IPS DF 19.7 (cell line): ENCODE measurements around the gene XYLT2.

Source experiments
- DNase-seq: peaks from one replicate; pipeline ENCODE4 v3.0.0-alpha.2; 2013; ENCODE audit warnings: low read depth, low spot score

Gene XYLT2

GRCh38 chr17:50348522-50349242 lies 2.8 kb downstream of the XYLT2 start:
- no peak for DNase-seq

DNA sequence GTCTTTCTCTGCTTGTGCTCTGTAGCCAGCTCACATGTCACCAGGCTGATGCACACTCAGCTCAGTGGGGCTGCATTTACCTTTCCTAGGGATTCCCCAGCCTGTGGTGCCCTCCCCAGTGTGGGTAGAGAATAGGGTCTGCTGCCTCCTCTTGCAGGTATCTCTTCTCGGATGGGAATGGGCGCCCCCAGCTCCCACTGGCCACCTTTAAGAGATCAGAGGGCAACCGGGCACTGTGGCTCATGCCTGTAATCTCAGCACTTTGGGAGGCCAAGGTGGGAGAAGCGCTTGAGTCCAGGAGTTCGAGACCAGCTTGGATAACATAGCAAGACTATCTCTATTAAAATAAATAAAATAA lies 3.3 kb downstream of the XYLT2 start:
- no peak for DNase-seq

GRCh38 chr17:50350733-50351132 lies 4.8 kb downstream of the XYLT2 start:
- DNase-seq: no peak

GRCh38 chr17:50352072-50352692 lies 6.3 kb downstream of the XYLT2 start:
- DNase-seq: no peak

DNA sequence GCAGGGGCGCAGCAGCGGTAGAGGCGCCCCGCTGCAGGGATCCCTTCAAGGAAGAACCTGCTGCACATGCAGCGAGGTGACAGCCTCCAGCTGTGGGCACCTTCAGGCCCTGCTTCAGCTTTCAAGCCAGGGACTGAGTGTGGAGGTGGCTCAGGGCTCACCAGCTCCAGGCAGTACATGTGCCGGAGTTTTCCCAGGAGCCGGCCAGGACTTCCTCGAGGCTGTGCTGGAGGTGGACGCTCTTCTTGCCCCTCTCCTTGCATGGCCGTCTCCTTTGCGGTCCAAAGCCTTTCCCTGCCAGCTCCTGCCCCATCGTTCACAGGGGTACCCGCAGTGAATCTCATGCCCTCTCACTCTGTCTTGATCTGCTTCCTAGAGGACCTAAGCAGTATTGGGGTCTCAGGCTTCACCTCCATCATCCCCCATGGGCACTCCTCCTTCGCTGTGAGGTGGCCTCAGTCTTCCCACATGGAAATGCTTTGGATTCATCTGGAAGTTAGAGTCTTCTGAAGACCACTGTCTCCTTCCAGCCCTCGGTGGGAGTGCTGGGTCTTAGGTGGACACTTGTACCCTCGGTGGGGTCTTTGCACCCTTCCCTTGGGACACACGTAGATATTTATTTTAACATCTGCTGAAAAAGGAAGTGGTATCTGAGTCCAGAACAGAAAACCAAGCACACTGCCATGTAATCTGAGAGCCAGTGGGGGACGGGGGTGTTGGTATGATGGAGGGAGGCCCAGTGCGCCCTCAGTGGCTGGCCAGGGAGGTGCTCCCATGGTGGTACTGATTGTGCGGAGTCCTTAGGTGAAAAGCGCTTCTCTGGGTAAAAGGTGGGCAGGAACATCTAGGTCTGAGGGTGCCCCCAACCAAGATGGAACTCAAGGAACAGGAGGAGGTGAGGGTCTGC lies 7.0 kb downstream of the XYLT2 start:
- no peak for DNase-seq

DNA sequence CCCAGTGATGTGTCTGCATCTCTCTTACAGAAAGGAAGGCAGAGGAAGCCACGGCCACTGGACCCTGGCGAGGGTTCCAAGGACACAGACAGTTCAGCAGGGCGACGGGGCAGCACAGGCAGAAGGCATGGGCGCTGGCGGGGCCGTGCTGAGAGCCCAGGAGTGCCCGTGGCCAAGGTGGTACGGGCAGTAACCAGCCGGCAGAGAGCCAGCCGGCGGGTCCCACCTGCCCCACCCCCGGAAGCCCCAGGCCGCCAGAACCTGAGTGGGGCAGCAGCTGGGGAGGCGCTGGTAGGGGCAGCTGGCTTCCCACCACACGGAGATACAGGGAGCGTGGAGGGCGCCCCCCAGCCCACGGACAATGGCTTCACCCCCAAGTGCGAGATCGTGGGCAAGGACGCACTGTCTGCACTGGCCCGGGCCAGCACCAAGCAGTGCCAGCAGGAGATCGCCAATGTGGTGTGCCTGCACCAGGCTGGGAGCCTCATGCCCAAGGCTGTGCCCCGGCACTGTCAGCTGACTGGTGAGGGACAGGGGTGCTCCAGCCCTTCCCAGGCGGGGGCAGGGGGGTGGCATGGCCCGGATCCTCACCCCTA lies 7.8 kb downstream of the XYLT2 start:
- no peak for DNase-seq

DNA sequence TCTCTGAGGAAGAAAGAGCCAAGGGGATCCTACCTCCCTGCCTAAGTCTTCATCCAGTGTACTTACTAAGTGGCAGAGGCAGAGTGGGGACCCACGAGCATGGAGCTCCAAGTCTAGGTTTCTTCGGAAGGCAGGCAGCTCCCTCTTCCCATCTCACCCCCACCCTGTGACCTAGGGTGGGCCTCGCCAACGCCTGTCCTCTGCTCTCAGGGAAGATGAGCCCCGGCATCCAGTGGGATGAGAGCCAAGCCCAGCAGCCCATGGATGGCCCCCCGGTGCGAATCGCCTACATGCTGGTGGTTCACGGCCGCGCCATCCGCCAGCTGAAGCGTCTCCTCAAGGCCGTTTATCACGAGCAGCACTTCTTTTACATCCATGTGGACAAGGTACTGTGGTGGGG lies 8.3 kb downstream of the XYLT2 start:
- DNase-seq: no peak

DNA sequence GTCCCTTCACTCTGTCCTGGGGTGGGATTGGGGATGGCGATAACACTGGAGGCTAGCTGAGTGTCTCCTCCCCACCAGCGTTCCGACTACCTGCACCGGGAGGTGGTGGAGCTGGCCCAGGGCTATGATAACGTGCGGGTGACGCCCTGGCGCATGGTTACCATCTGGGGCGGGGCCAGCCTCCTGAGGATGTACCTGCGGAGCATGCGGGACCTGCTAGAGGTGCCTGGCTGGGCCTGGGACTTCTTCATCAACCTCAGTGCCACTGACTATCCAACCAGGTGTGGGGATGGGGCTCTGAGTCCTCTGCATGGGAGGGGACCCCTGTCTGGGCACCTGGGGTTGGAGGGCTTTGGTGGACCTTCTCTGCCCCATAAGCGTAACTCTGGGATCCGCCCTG lies 8.8 kb downstream of the XYLT2 start:
- no peak for DNase-seq

GRCh38 chr17:50355336-50355700 lies 9.4 kb downstream of the XYLT2 start:
- no peak for DNase-seq

GRCh38 chr17:50355701-50356341 lies 9.9 kb downstream of the XYLT2 start:
- DNase-seq: no peak

- DNase-seq: no peak
Observed at GRCh38 chr17:50356418-50356817, 10.5 kb downstream of the XYLT2 start.

GRCh38 chr17:50356892-50357510 lies 11.1 kb downstream of the XYLT2 start:
- no peak for DNase-seq

DNA sequence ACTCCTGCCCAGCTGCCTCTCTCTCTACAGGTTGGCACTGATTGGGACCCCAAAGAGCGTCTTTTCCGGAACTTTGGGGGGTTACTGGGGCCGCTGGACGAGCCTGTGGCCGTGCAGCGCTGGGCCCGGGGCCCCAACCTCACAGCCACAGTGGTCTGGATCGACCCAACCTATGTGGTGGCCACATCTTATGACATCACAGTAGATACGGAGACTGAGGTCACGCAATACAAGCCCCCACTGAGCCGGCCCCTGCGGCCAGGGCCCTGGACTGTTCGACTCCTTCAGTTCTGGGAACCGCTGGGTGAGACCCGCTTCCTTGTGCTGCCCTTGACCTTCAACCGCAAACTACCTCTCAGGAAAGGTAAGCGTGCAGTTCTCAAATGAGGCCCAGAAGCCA lies 12.3 kb downstream of the XYLT2 start:
- no peak for DNase-seq

- no peak for DNase-seq
Observed at GRCh38 chr17:50359005-50359699, 13.2 kb downstream of the XYLT2 start.

DNA sequence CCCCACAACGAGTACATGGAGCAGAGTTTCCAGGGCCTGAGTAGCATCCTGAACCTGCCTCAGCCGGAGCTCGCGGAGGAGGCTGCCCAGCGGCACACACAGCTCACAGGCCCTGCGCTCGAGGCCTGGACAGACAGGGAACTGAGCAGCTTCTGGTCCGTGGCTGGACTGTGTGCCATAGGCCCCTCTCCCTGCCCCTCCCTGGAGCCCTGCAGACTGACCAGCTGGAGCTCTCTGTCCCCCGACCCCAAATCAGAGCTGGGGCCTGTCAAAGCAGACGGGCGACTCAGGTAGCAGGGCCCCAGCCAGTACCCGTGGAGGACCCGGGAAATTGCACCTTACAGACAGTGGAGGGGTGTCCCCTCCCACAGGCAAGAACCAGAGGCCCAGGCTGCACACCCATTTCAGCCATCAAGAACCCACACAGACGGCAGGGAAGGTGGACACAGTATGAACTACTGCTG lies 14.1 kb downstream of the XYLT2 start:
- DNase-seq: no peak

GRCh38 chr17:50360486-50361115 lies 14.7 kb downstream of the XYLT2 start:
- no peak for DNase-seq

- DNase-seq: no peak
Observed at GRCh38 chr17:50361561-50362480, 15.9 kb downstream of the XYLT2 start.

DNA sequence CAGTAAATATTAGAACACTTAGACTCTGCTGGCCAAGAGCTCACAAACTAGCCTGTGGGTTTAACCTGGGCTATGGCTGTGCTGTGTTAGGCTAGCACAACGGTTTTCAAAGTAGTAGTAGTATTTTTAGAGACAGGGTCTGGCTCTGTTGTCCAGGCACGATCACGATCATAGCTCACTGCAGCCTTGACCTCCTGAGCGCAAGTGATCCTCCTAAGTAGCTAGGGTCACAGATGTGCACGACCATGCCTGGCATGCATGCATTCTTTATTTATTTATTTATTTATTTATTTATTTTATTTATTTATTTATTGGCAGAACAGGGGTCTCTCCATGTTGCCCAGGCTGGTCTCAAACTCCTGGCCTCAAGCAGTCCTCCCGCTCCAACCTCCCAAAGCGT lies 16.7 kb downstream of the XYLT2 start:
- DNase-seq: no peak
